HepG2 (cell line): ENCODE data around the gene PLPPR3. TPM values are rescaled to one million over a fixed set of nuclear protein-coding genes. Genes with fewer than 3 reads are reported as not detected.

Experiments
- ATAC-seq: fragments of 200-7000 bp; cut with Tn5 transposase; 3 replicates; pipeline ENCODE4 v1.9.1; 2020; ENCODE audit warnings: mild to moderate bottlenecking, moderate library complexity
- BruUV-seq: library from RNA; stranded (reverse); fragments of 400-500 nt; replicated peaks from 2 replicates; lab custom pipeline; 2021; lab: Mats Ljungman, UMichigan
- CTCF ChIA-PET: fragments of 300-600 bp; formaldehyde crosslinking; extraction: SDS; loops from one replicate; lab custom pipeline; 2021; ENCODE audit warnings: low total read pairs, inconsistent platforms, low intra/inter-chr PET ratio; lab: Yijun Ruan, JAX
- POLR2A ChIA-PET: fragments of 350-600 bp; sonication (Branson Sonifier 250); formaldehyde crosslinking; loops from one replicate; lab custom pipeline; 2020; ENCODE audit warnings: antibody characterized with exemption, inconsistent platforms; lab: Yijun Ruan, JAX
- DNase-seq: peaks from one replicate; pipeline ENCODE4 v3.0.0-alpha.2; 2015; ENCODE audit warnings: low spot score
- FAIRE-seq: peaks from 3 replicates; lab custom pipeline; 2011; peaks lifted over from hg19 to GRCh38; lab: Jason Lieb, UNC
- H2AFZ ChIP-seq: one replicate; pipeline ENCODE4 v1.6.1; 2011; ENCODE audit warnings: low read length, inconsistent platforms
- H3K27ac ChIP-seq: fragments of 300-600 bp; 3 replicates; pipeline ENCODE4 v1.8.0; 2011; ENCODE audit warnings: mixed run types, mild to moderate bottlenecking, mixed read lengths, low read length, inconsistent platforms; ENCODE audit not compliant: insufficient read depth; ENCODE audit errors: extremely low read length
- H3K27me3 ChIP-seq, 2 experiments: fragments of 200-600 bp in 1 of 2; 2 replicates in 1 of 2; 3 replicates in 1 of 2; pipeline versions ENCODE4 v1.6.0 to v1.8.0; 2011; ENCODE audit warnings: low read length in 2 of 2, mild to moderate bottlenecking in 2 of 2, moderate library complexity in 2 of 2, inconsistent platforms in 1 of 2; ENCODE audit not compliant: insufficient read depth in 2 of 2, control insufficient read depth in 1 of 2
- H3K36me3 ChIP-seq, 2 experiments: fragments of 200-600 bp in 1 of 2; replicated peaks in 1 of 2; 2 replicates in 1 of 2; 3 replicates in 1 of 2; pipeline versions ENCODE4 v1.5.1 to v1.8.0; 2011; ENCODE audit warnings: low read length in 2 of 2, inconsistent platforms in 1 of 2; ENCODE audit not compliant: insufficient read depth in 2 of 2, control insufficient read depth in 1 of 2
- H3K4me1 ChIP-seq: 2 replicates; pipeline ENCODE4 v1.5.1; 2012; ENCODE audit warnings: low read length, inconsistent platforms; ENCODE audit not compliant: insufficient read depth
- H3K4me2 ChIP-seq: 2 replicates; pipeline ENCODE4 v1.6.0; 2011; ENCODE audit warnings: low read depth, low read length, inconsistent platforms
- H3K4me3 ChIP-seq, 3 experiments: fragments of 200-600 bp in 1 of 3; sonication (generic), shearing (Covaris generic) in 1 of 3; replicated peaks in 1 of 3; 2 replicates each; pipeline ENCODE4 v1.5.1; 2011 to 2016; ENCODE audit warnings: low read length in 3 of 3, inconsistent platforms in 2 of 3, low read depth in 2 of 3, mild to moderate bottlenecking in 2 of 3, control low read depth in 1 of 3, mixed read lengths in 1 of 3; ENCODE audit not compliant: insufficient read depth in 1 of 3
- H3K79me2 ChIP-seq: one replicate; pipeline ENCODE4 v1.6.1; 2011; ENCODE audit warnings: low read length, inconsistent platforms; ENCODE audit not compliant: insufficient read depth
- H3K9ac ChIP-seq: 2 replicates; pipeline ENCODE4 v1.6.0; 2011; ENCODE audit warnings: mild to moderate bottlenecking, low read depth, low read length, inconsistent platforms; ENCODE audit not compliant: insufficient read depth
- H3K9me3 ChIP-seq: 2 replicates; pipeline ENCODE4 v1.5.1; 2012; ENCODE audit warnings: mild to moderate bottlenecking, low read length
- H4K20me1 ChIP-seq: 2 replicates; pipeline ENCODE4 v1.6.0; 2011; ENCODE audit warnings: inconsistent platforms, mild to moderate bottlenecking, low read length, moderate library complexity; ENCODE audit not compliant: insufficient read depth
- AGO2 ChIP-seq: fragments of 200-400 bp; formaldehyde crosslinking; optimal IDR thresholded peaks from 2 replicates; pipeline ENCODE3; 2017; ENCODE audit warnings: mild to moderate bottlenecking, low read depth, low read length, moderate library complexity
- CERS6 ChIP-seq: sonication (generic); formaldehyde crosslinking; IDR thresholded peaks from 2 replicates; pipeline ENCODE4 v1.5.0; 2020; ENCODE audit warnings: missing genetic modification reagents
- ELK4 ChIP-seq: sonication (generic); formaldehyde crosslinking; IDR thresholded peaks from 2 replicates; pipeline ENCODE4 v1.9.0; 2021; ENCODE audit warnings: missing genetic modification reagents, borderline replicate concordance
- HNRNPK ChIP-seq: fragments of 200-400 bp; formaldehyde crosslinking; IDR thresholded peaks from 2 replicates; pipeline ENCODE4 v1.6.1; 2018; ENCODE audit warnings: low read length, low read depth, moderate library complexity, mild to moderate bottlenecking; ENCODE audit not compliant: poor library complexity, severe bottlenecking
- HNRNPLL ChIP-seq: fragments of 200-400 bp; formaldehyde crosslinking; IDR thresholded peaks from 2 replicates; pipeline ENCODE4 v1.6.1; 2017; ENCODE audit warnings: mild to moderate bottlenecking, low read depth, low read length; ENCODE audit not compliant: poor library complexity, severe bottlenecking
- HOXA3 ChIP-seq: sonication (generic); formaldehyde crosslinking; IDR thresholded peaks from 2 replicates; pipeline ENCODE4 v1.5.0; 2020; ENCODE audit warnings: missing genetic modification reagents
- JUN ChIP-seq: sonication (generic); formaldehyde crosslinking; IDR thresholded peaks from 2 replicates; pipeline ENCODE4 v1.4.0; 2020; ENCODE audit warnings: mild to moderate bottlenecking, missing genetic modification reagents
- KAT2B ChIP-seq: fragments of 150-350 bp; IDR thresholded peaks from 2 replicates; pipeline ENCODE4 v1.6.1; 2014; ENCODE audit warnings: low read depth, low read length, borderline replicate concordance
- PAWR ChIP-seq: sonication (generic); formaldehyde crosslinking; IDR thresholded peaks from 2 replicates; pipeline ENCODE4 v1.4.0; 2020; ENCODE audit warnings: missing genetic modification reagents, mild to moderate bottlenecking, borderline replicate concordance
- SMC3 ChIP-seq: IDR thresholded peaks from 2 replicates; pipeline ENCODE4 v1.6.1; 2011; ENCODE audit warnings: low read length, improper control_type of control experiment
- SP4 ChIP-seq: sonication (generic); formaldehyde crosslinking; IDR thresholded peaks from 2 replicates; pipeline ENCODE4 v1.8.1; 2023; ENCODE audit warnings: mild to moderate bottlenecking, missing genetic modification reagents
- TBX2 ChIP-seq: sonication (generic); formaldehyde crosslinking; IDR thresholded peaks from 2 replicates; pipeline ENCODE4 v1.5.0; 2020; ENCODE audit warnings: missing genetic modification reagents, mild to moderate bottlenecking, borderline replicate concordance
- TERF1 ChIP-seq: sonication (generic); formaldehyde crosslinking; IDR thresholded peaks from 2 replicates; pipeline ENCODE4 v1.8.0; 2022; ENCODE audit warnings: mild to moderate bottlenecking, missing genetic modification reagents, moderate library complexity
- THAP8 ChIP-seq: sonication (generic); formaldehyde crosslinking; IDR thresholded peaks from 2 replicates; pipeline ENCODE4 v1.5.1; 2020; ENCODE audit warnings: missing genetic modification reagents, mild to moderate bottlenecking, borderline replicate concordance
- ZBTB38 ChIP-seq: sonication (generic); formaldehyde crosslinking; IDR thresholded peaks from 2 replicates; pipeline ENCODE4 v1.5.1; 2020; ENCODE audit warnings: mild to moderate bottlenecking, missing genetic modification reagents
- ZKSCAN8 ChIP-seq: IDR thresholded peaks from 2 replicates; pipeline ENCODE4 v1.6.1; 2016; ENCODE audit warnings: borderline replicate concordance, missing genetic modification reagents, missing compliant biosample characterization
- ZNF33B ChIP-seq: sonication (generic); formaldehyde crosslinking; IDR thresholded peaks from 2 replicates; pipeline ENCODE4 v1.5.1; 2020; ENCODE audit warnings: mild to moderate bottlenecking, missing genetic modification reagents
- ZNF549 ChIP-seq: sonication (generic); formaldehyde crosslinking; IDR thresholded peaks from 2 replicates; pipeline ENCODE4 v1.5.0; 2020; ENCODE audit warnings: missing genetic modification reagents
- ZSCAN22 ChIP-seq: sonication (generic); formaldehyde crosslinking; IDR thresholded peaks from 2 replicates; pipeline ENCODE4 v1.4.0; 2020; ENCODE audit warnings: mild to moderate bottlenecking, missing genetic modification reagents
- WGBS: methylation state at CpG from one replicate; pipeline ENCODE4 v1.1.6; 2017; ENCODE audit warnings: low lambda C conversion rate; 5-methylcytosine and 5-hydroxymethylcytosine counted together
- in situ Hi-C: cut with HindIII; loops from 2 replicates; pipeline ENCODE4 v1.10.0; 2017; ENCODE audit warnings: low pct_unique_long_range_greater_than_20kb; ENCODE audit not compliant: extremely low pct_ligation_motif_present
- intact Hi-C: fragments of 100-400 bp; cut with micrococcal nuclease; formaldehyde crosslinking; loops from one replicate; pipeline ENCODE4 v1.10.0; 2022; ENCODE audit not compliant: unreplicated experiment
- polyA plus RNA-seq, 8 experiments: library from polyadenylated mRNA; depleted of rRNA in 3 of 8; stranded (reverse) in 7 of 8; unstranded in 1 of 8; fragments of >200 nt; fragmentation: Illumina TruSeq in 4 of 8; extraction: Trizol in 4 of 8; gene quantifications; 2 replicates each; pipeline versions ENCODE4 v1.2.1 to v1.2.3, GENCODE V29; 2011 to 2016; ENCODE audit warnings: low read depth in 4 of 8, missing spikeins in 1 of 8, mixed read lengths in 1 of 8; ENCODE audit not compliant: insufficient read depth in 1 of 8
- total RNA-seq, 5 experiments: library from RNA; depleted of rRNA; stranded (reverse); fragments of >200 nt; fragmentation: Illumina TruSeq; extraction: Trizol; gene quantifications; 2 replicates each; pipeline ENCODE4 v1.2.3, GENCODE V29; 2016; ENCODE audit warnings: low read depth in 1 of 5

The PLPPR3 gene
- total and polyA plus RNA-seq, 2 of the 13 experiments (the other 11 are each of a cell fraction or from before 2014, with no cell fraction given): 0.07 to 0.16 TPM

GRCh38 chr19:862581-863314, 41.0 kb upstream of the PLPPR3 start:
- Histone ChIP-seq H3K9ac (no peak overlapping the region), H3K27me3 (no peaks in the 10 kb centered on the region), H2AFZ (no peak overlapping the region), H4K20me1 (no peaks in the 10 kb centered on the region), H3K9me3 (no peaks in the 10 kb centered on the region), H3K4me2 (no peak overlapping the region), H3K4me3 (no peak overlapping the region), H3K27ac (no peak overlapping the region), H3K36me3 (0 out of 5 replicates have a peak, but pooled peaks cover 0 to 3% of the 10 kb centered on the region in 2 experiments), H3K4me1 (peaks cover 19% of the 10 kb centered on the region), H3K79me2 (no peaks in the 10 kb centered on the region)
- DNase-seq: no peak
- ATAC-seq: peak; percentile 10; the same call in 1 of the 3 replicates
- no peak for TF ChIP-seq HNRNPLL
- TF ChIP-seq KAT2B: no peak
- TF ChIP-seq HOXA3 (CRISPR knock-in tag): peak; percentile 37; the same call in 1 of the 2 replicates
- 0 out of 2 replicates have a peak, but pooled peaks have one; percentile 59 for TF ChIP-seq SP4 (CRISPR knock-in tag)
- TF ChIP-seq HNRNPK: no peak
- 0 out of 2 replicates have a peak, but pooled peaks have one; percentile 46 for TF ChIP-seq ZBTB38 (CRISPR knock-in tag)
- no peak for TF ChIP-seq CERS6 (CRISPR knock-in tag)
- no peak for TF ChIP-seq THAP8 (CRISPR knock-in tag)
- TF ChIP-seq TBX2: no peak
- no peak for TF ChIP-seq PAWR (CRISPR knock-in tag)
- no peak for TF ChIP-seq ZNF549 (CRISPR knock-in tag)
- TF ChIP-seq SMC3: no peak
- no peak for TF ChIP-seq ZKSCAN8 (CRISPR knock-in tag)
- no peak for TF ChIP-seq ZSCAN22 (CRISPR knock-in tag)
- TF ChIP-seq TERF1 (CRISPR knock-in tag): no peak
- no peak for TF ChIP-seq JUN (CRISPR knock-in tag)
- no peak for TF ChIP-seq ZNF33B (CRISPR knock-in tag)
- no peak for TF ChIP-seq ELK4 (CRISPR knock-in tag)
- peak; percentile 59 for TF ChIP-seq AGO2
- BruUV-seq: no TSS peak
- ChIA-PET POLR2A (interaction anchor here (1.0 kb wide), 1 partner anchor 39 kb away, joined by 3 read pairs; no protein-coding TSS in a partner anchor), CTCF (no interaction called here)
- FAIRE-seq: no peak
- intact Hi-C loops: loop anchor here (2.0 kb wide), 1 partner anchor 54 kb away; the partner anchor contains the start of gene KISS1R
- 88% methylated on average over 36 of the region's 48 CpGs for WGBS
- in situ Hi-C loops: loop anchor here (5.0 to 10.0 kb wide), 2 partner anchors 55 to 122 kb away; partner anchors contain the start of genes KISS1R and WDR18
